NCI-H510A treated with DMSO at 0.1 percent for 48 hours (cell line): ENCODE results near the gene MTFR2.

Source experiments
- DNase-seq: peaks from one replicate; lab custom pipeline; 2025; lab: John Stamatoyannopoulos, UW

MTFR2 gene

DNA sequence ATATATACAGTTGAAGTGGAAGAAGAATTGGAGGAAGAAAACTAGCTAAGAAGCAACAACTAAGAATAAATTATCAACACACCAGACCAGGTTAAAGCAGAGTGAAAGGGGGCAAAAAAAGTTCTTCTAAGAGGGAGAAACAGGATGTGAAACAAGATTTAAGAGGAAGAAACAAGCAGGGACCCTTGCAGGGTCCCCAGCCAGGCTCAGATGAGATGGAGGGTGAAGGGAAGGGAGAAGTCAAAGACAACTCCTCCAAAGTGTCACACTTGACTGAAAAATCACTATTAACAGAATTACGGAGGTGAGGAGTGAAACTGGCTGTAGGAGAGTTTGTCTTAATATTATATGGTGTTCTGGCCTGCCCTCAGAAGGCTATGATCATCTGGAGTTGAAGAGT, 65.4 kb downstream of the MTFR2 start:
- no peak for DNase-seq

DNA sequence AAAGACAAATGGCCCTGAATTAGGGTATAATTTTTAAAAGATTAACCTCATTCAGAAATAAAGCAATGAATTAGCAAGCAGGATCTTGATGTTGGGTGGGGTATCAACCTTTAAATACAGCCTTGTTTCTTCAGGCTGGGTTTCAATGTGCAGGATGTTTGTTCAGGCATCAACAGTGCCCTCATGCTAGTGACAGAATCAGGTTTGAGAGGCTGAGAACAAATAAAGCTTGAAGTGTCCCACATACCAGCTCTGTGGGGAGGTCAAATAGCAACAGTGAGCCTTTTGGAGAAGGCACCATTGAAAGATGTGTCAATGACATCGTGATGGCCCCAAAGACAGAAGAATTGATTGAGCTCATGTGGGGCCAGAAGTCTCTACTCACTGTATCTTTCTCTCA, 68.2 kb downstream of the MTFR2 start:
- DNase-seq, result no peak

DNA sequence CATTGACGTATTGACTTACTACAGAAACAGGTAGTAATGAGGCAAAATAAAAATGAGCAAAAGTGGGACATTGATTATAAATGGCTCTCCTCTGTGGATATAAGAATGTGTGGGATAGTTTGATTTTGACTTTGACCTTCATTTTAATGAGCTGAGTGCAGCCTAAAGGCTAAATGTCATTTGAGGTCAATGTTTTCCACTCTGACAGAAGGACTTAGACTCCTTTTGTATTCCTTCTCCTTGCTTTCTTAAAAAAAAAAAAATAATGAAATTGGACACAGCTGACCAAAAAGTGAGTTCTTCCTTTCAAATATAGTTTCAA, 68.6 kb downstream of the MTFR2 start:
- DNase-seq, result no peak
